ENCODE data around the gene RPP25.

Gene RPP25

GRCh38 chr15:74983725-74984231, 27.2 kb upstream of the RPP25 start:
- no peak overlapping the region for H3K4me3 ChIP-seq (ENCODE audit: low read depth, low read length)
- CTCF ChIA-PET, result interaction anchor here (0.6 to 0.7 kb wide), 2 partner anchors 30 to 349 kb away, joined by 4 to 5 read pairs; no protein-coding TSS in a partner anchor
- H3K4me1 ChIP-seq (ENCODE audit: control insufficient read depth, insufficient read depth, low read length), result no peaks in the 10 kb centered on the region
- POLR2A ChIA-PET, result interaction anchor here (1.3 kb wide), 1 partner anchor 27 kb away, joined by 3 read pairs; the partner anchor contains the start of gene RPP25
- no peaks in the 10 kb centered on the region for H3K36me3 ChIP-seq (ENCODE audit: control insufficient read depth in 2 of 2, insufficient read depth in 1 of 2, low read length in 2 of 2)
- H3K27ac ChIP-seq (ENCODE audit: extremely low read depth, low read depth, low read length), result no peak overlapping the region
- no peaks in the 10 kb centered on the region for H3K9me3 ChIP-seq (ENCODE audit: control insufficient read depth, insufficient read depth, low read depth, low read length)
- TF ChIP-seq TSHZ1 (tag by site-specific recombination; IDR thresholded peaks at IDR 0.05; ENCODE audit: borderline replicate concordance), result peak; percentile 18; the same call in 1 of the 2 replicates
- TF ChIP-seq EGR2 (tag by site-specific recombination; IDR thresholded peaks at IDR 0.05; ENCODE audit: low read depth), result peak; percentile 33; the same call in 1 of the 2 replicates
- TF ChIP-seq, protein P1, sequence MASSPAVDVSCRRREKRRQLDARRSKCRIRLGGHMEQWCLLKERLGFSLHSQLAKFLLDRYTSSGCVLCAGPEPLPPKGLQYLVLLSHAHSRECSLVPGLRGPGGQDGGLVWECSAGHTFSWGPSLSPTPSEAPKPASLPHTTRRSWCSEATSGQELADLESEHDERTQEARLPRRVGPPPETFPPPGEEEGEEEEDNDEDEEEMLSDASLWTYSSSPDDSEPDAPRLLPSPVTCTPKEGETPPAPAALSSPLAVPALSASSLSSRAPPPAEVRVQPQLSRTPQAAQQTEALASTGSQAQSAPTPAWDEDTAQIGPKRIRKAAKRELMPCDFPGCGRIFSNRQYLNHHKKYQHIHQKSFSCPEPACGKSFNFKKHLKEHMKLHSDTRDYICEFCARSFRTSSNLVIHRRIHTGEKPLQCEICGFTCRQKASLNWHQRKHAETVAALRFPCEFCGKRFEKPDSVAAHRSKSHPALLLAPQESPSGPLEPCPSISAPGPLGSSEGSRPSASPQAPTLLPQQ (tag by site-specific recombination; IDR thresholded peaks at IDR 0.05), result 0 out of 2 replicates have a peak, but pooled peaks have one; percentile 17
- no peak for TF ChIP-seq ZNF394 (tag by site-specific recombination; IDR thresholded peaks at IDR 0.05; ENCODE audit: borderline replicate concordance)
- TF ChIP-seq SP7 (tag by site-specific recombination; IDR thresholded peaks at IDR 0.05), result peak; percentile 89
- TF ChIP-seq ZNF366 (tag by site-specific recombination; conservative IDR thresholded peaks at IDR 0.05), result peak; percentile 33; the same call in 1 of the 2 replicates
- TF ChIP-seq ZNF561 (tag by site-specific recombination; IDR thresholded peaks at IDR 0.05; ENCODE audit: borderline replicate concordance), result no peak
- TF ChIP-seq ZNF792 (tag by site-specific recombination; IDR thresholded peaks at IDR 0.05), result no peak
- TF ChIP-seq ZFHX2 (tag by site-specific recombination; conservative IDR thresholded peaks at IDR 0.05), result peak; percentile 58
- TF ChIP-seq ZIC2 (tag by site-specific recombination; IDR thresholded peaks at IDR 0.05), result 0 out of 2 replicates have a peak, but pooled peaks have one; percentile 7
- 0 out of 2 replicates have a peak, but pooled peaks have one; percentile 44 for TF ChIP-seq ZNF24 (tag by site-specific recombination; IDR thresholded peaks at IDR 0.05)
- no peak for TF ChIP-seq BCL6B (tag by site-specific recombination; IDR thresholded peaks at IDR 0.05)
- no peak for TF ChIP-seq ZNF473 (tag by site-specific recombination; IDR thresholded peaks at IDR 0.05)
- peak; percentile 82 for TF ChIP-seq ZNF660 (tag by site-specific recombination; IDR thresholded peaks at IDR 0.05)
- 0 out of 2 replicates have a peak, but pooled peaks have one; percentile 16 for TF ChIP-seq INSM2 (tag by site-specific recombination; IDR thresholded peaks at IDR 0.05)
- TF ChIP-seq RBAK (tag by site-specific recombination; IDR thresholded peaks at IDR 0.05), result no peak
- 0 out of 2 replicates have a peak, but pooled peaks have one; percentile 40 for TF ChIP-seq ZNF664 (tag by site-specific recombination; IDR thresholded peaks at IDR 0.05)
- 0 out of 2 replicates have a peak, but pooled peaks have one; percentile 40 for TF ChIP-seq ZNF639 (tag by site-specific recombination; IDR thresholded peaks at IDR 0.05)
- peak; percentile 57; the same call in 1 of the 2 replicates for TF ChIP-seq ZNF629 (tag by site-specific recombination; IDR thresholded peaks at IDR 0.05)
- TF ChIP-seq, protein P2, sequence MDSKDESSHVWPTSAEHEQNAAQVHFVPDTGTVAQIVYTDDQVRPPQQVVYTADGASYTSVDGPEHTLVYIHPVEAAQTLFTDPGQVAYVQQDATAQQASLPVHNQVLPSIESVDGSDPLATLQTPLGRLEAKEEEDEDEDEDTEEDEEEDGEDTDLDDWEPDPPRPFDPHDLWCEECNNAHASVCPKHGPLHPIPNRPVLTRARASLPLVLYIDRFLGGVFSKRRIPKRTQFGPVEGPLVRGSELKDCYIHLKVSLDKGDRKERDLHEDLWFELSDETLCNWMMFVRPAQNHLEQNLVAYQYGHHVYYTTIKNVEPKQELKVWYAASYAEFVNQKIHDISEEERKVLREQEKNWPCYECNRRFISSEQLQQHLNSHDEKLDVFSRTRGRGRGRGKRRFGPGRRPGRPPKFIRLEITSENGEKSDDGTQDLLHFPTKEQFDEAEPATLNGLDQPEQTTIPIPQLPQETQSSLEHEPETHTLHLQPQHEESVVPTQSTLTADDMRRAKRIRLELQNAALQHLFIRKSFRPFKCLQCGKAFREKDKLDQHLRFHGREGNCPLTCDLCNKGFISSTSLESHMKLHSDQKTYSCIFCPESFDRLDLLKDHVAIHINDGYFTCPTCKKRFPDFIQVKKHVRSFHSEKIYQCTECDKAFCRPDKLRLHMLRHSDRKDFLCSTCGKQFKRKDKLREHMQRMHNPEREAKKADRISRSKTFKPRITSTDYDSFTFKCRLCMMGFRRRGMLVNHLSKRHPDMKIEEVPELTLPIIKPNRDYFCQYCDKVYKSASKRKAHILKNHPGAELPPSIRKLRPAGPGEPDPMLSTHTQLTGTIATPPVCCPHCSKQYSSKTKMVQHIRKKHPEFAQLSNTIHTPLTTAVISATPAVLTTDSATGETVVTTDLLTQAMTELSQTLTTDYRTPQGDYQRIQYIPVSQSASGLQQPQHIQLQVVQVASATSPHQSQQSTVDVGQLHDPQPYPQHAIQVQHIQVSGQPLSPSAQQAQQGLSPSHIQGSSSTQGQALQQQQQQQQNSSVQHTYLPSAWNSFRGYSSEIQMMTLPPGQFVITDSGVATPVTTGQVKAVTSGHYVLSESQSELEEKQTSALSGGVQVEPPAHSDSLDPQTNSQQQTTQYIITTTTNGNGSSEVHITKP (tag by site-specific recombination; IDR thresholded peaks at IDR 0.05), result 0 out of 2 replicates have a peak, but pooled peaks have one; percentile 23
- 0 out of 2 replicates have a peak, but pooled peaks have one; percentile 27 for TF ChIP-seq KLF8 (tag by site-specific recombination; IDR thresholded peaks at IDR 0.05)
- TF ChIP-seq GLIS2 (tag by site-specific recombination; IDR thresholded peaks at IDR 0.05), result 0 out of 2 replicates have a peak, but pooled peaks have one; percentile 35

Measured in HEK293 (cell line).